ENCODE results near the gene CDK2. TPM values are rescaled to one million over a fixed set of nuclear protein-coding genes. Genes with fewer than 3 reads are reported as not detected.
A peak's percentile ranks its signal among the peaks of the same experiment; 100 is the strongest.

The CDK2 gene
- polyA plus RNA-seq, 1 donor from 2014 or later = 2.6 TPM

GRCh38 chr12:55970775-55971174 lies 4.1 kb downstream of the CDK2 start:
- H3K79me2 ChIP-seq (replicated peaks; ENCODE audit: insufficient read depth, low read length) = peaks cover 27% of the 10 kb centered on the region
- no peak overlapping the region for H3K9ac ChIP-seq (ENCODE audit: low read length)
- H3K9me2 ChIP-seq (ENCODE audit: insufficient read depth, low read length) = no peaks in the 10 kb centered on the region
- no peak overlapping the region for H3K4me2 ChIP-seq (ENCODE audit: low read length)
- H3K9me3 ChIP-seq (ENCODE audit: low read length) = no peaks in the 10 kb centered on the region
- no peak overlapping the region for H3K27ac ChIP-seq (ENCODE audit: low read length)
- no peaks in the 10 kb centered on the region for H3K36me3 ChIP-seq (ENCODE audit: insufficient read depth, low read length)
- H4K20me1 ChIP-seq (ENCODE audit: insufficient read depth) = no peaks in the 10 kb centered on the region
- no peak overlapping the region for H2AFZ ChIP-seq (ENCODE audit: low read depth, low read length)
- no peak overlapping the region for H3K4me3 ChIP-seq (ENCODE audit: low read length)
- H3K27me3 ChIP-seq (ENCODE audit: insufficient read depth, low read depth, low read length) = no peaks in the 10 kb centered on the region
- TF ChIP-seq REST (IDR thresholded peaks at IDR 0.05; ENCODE audit: borderline replicate concordance) = no peak
- TF ChIP-seq SMC3 (conservative IDR thresholded peaks at IDR 0.05; ENCODE audit: poor library complexity) = no peak
- no peak for TF ChIP-seq POLR2AphosphoS5 (IDR thresholded peaks at IDR 0.05)
- TF ChIP-seq EP300 (conservative IDR thresholded peaks at IDR 0.05; ENCODE audit: poor library complexity, severe bottlenecking) = no peak
- no peak for TF ChIP-seq RAD21 (conservative IDR thresholded peaks at IDR 0.05)
- no peak for TF ChIP-seq TAF1 (IDR thresholded peaks at IDR 0.05; ENCODE audit: low read depth)
- no peak for TF ChIP-seq CTCF (IDR thresholded peaks at IDR 0.05; ENCODE audit: poor library complexity, severe bottlenecking)
- no peak for TF ChIP-seq EZH2 (IDR thresholded peaks at IDR 0.05; ENCODE audit: borderline replicate concordance, insufficient read depth, low read length, poor library complexity, severe bottlenecking)
- TF ChIP-seq MXI1 (conservative IDR thresholded peaks at IDR 0.05; ENCODE audit: poor library complexity, severe bottlenecking) = no peak
- H3F3A ChIP-seq (ENCODE audit: insufficient read depth, low read length, poor library complexity, severe bottlenecking) = no peaks in the 10 kb centered on the region

GRCh38 chr12:55972042-55972441 lies 5.4 kb downstream of the CDK2 start:
- peak overlapping the region; percentile 76 for H3K9ac ChIP-seq (ENCODE audit: low read length)
- TF ChIP-seq EZH2 (IDR thresholded peaks at IDR 0.05; ENCODE audit: borderline replicate concordance, insufficient read depth, low read length, poor library complexity, severe bottlenecking) (no peak), EP300 (conservative IDR thresholded peaks at IDR 0.05; ENCODE audit: poor library complexity, severe bottlenecking) (no peak), TAF1 (IDR thresholded peaks at IDR 0.05; ENCODE audit: low read depth) (no peak), CTCF (IDR thresholded peaks at IDR 0.05; ENCODE audit: poor library complexity, severe bottlenecking) (no peak), SMC3 (conservative IDR thresholded peaks at IDR 0.05; ENCODE audit: poor library complexity) (no peak), REST (IDR thresholded peaks at IDR 0.05; ENCODE audit: borderline replicate concordance) (no peak), MXI1 (conservative IDR thresholded peaks at IDR 0.05; ENCODE audit: poor library complexity, severe bottlenecking) (no peak), RAD21 (conservative IDR thresholded peaks at IDR 0.05) (no peak), POLR2AphosphoS5 (IDR thresholded peaks at IDR 0.05) (no peak)

More at GRCh38 chr12:55972042-55972441, 5.4 kb downstream of the CDK2 start:
- Histone ChIP-seq H3K9me2 (ENCODE audit: insufficient read depth, low read length) (no peaks in the 10 kb centered on the region), H4K20me1 (ENCODE audit: insufficient read depth) (no peaks in the 10 kb centered on the region), H3K27me3 (ENCODE audit: insufficient read depth, low read depth, low read length) (no peaks in the 10 kb centered on the region), H3K4me3 (ENCODE audit: low read length) (peak overlapping the region; percentile 84), H3K4me2 (ENCODE audit: low read length) (peak overlapping the region; percentile 63), H3F3A (ENCODE audit: insufficient read depth, low read length, poor library complexity, severe bottlenecking) (no peaks in the 10 kb centered on the region), H3K27ac (ENCODE audit: low read length) (peak overlapping the region; percentile 91), H3K79me2 (replicated peaks; ENCODE audit: insufficient read depth, low read length) (peaks cover 39% of the 10 kb centered on the region), H3K36me3 (ENCODE audit: insufficient read depth, low read length) (no peaks in the 10 kb centered on the region), H2AFZ (ENCODE audit: low read depth, low read length) (no peak overlapping the region), H3K9me3 (ENCODE audit: low read length) (no peaks in the 10 kb centered on the region)

All from neural cell (in vitro differentiated cells).